ENCODE data around the gene XKRX.

The XKRX gene

GRCh38 chrX:100895365-100896075, 33.2 kb downstream of the XKRX start:
- DNase-seq (ENCODE audit: low read depth) = no peak

GRCh38 chrX:100883654-100884053, 45.1 kb downstream of the XKRX start:
- no peak for DNase-seq (ENCODE audit: low read depth)

- no peak for DNase-seq (ENCODE audit: low read depth)
Observed at GRCh38 chrX:100880368-100880767, 48.3 kb downstream of the XKRX start.

- DNase-seq (ENCODE audit: low read depth) = no peak
Observed at GRCh38 chrX:100874325-100874724, 54.4 kb downstream of the XKRX start, which contains the start of gene NOX1. TSS of gene NOX1 (minus strand) at chrX:100874359. CDS start at chrX:100874139, 220 bp downstream.

GRCh38 chrX:100871594-100872560, 56.8 kb downstream of the XKRX start:
- no peak for DNase-seq (ENCODE audit: low read depth)

GRCh38 chrX:100870527-100870926, 58.2 kb downstream of the XKRX start:
- DNase-seq (ENCODE audit: low read depth) = no peak

GRCh38 chrX:100868273-100868672, 60.4 kb downstream of the XKRX start:
- DNase-seq (ENCODE audit: low read depth) = no peak

GRCh38 chrX:100864657-100865391, 63.9 kb downstream of the XKRX start:
- DNase-seq (ENCODE audit: low read depth) = no peak

All from T follicular helper cell (primary cell).